ENCODE results near the gene SORCS2.

The SORCS2 gene

DNA sequence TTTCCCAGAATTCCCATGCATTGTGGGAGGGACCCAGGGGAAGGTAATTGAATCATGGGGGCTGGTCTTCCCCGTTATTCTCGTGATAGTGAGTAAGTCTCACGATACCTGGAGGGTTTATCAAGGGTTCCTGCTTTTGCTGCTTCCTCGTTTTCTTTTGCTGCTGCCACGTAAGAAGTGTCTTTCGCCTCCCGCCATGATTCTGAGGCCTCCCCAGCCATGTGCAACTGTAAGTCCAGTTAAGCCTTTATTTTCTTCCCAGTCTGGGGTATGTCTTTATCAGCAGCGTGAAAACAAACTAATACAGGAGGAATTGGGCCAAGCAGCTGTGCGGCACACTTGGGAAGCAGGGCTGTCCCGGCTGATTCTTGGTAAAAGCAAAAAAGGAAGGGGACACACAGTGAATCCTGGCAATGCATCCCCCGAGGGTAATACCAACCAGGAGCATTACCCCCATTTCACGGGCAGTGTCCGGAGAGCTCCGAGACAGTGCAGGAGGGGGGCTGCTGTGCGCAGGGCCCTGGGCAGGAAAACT, 561.7 kb downstream of the SORCS2 start:
- TF ChIP-seq GATA2 (IDR thresholded peaks at IDR 0.05; ENCODE audit: low read depth, low read length) (no peak), GATA3 (IDR thresholded peaks at IDR 0.05; ENCODE audit: low read depth, low read length) (no peak)

DNA sequence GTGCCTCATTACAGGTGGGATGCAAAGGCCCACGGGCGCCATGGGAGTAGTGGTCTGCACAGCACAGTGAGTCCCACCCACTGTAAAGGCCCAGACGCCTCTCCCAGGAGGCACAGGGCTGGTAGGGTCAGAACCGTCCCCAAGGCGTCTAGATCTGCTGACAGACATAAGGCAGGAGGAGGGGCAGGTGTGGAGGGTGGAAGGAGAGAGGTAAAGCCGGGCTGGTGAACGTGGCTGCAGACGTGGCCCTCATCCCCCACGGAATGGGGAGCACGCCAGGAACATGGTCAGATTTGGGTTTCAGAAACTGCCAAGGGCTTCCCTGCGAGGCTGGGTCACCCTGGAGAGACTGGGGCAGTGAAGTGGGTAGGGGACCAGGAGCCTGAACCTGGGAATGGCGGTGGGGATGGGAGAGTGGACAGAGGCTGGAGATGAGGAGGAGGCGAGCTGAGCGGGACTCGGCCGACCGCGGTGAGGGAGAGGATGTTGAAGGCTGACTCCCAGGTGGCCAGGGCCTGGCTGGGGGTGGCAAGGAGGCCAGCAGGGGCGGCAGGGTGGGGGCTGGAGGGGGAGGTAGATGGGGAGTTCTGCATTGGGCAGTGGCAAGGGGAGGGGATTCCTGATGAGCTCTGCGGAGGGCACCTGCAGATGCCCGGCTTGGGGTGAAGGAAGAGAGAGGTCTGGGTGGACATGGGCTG, 562.4 kb downstream of the SORCS2 start:
- TF ChIP-seq GATA2 (IDR thresholded peaks at IDR 0.05; ENCODE audit: low read depth, low read length): no peak
- no peak for TF ChIP-seq GATA3 (IDR thresholded peaks at IDR 0.05; ENCODE audit: low read depth, low read length)

- TF ChIP-seq GATA2 (IDR thresholded peaks at IDR 0.05; ENCODE audit: low read depth, low read length): no peak
- no peak for TF ChIP-seq GATA3 (IDR thresholded peaks at IDR 0.05; ENCODE audit: low read depth, low read length)
Observed at GRCh38 chr4:7755561-7755960, 563.2 kb downstream of the SORCS2 start.

- TF ChIP-seq GATA3 (IDR thresholded peaks at IDR 0.05; ENCODE audit: low read depth, low read length): no peak
- TF ChIP-seq GATA2 (IDR thresholded peaks at IDR 0.05; ENCODE audit: low read depth, low read length): no peak
Observed at GRCh38 chr4:7756071-7756470, 563.7 kb downstream of the SORCS2 start.

DNA sequence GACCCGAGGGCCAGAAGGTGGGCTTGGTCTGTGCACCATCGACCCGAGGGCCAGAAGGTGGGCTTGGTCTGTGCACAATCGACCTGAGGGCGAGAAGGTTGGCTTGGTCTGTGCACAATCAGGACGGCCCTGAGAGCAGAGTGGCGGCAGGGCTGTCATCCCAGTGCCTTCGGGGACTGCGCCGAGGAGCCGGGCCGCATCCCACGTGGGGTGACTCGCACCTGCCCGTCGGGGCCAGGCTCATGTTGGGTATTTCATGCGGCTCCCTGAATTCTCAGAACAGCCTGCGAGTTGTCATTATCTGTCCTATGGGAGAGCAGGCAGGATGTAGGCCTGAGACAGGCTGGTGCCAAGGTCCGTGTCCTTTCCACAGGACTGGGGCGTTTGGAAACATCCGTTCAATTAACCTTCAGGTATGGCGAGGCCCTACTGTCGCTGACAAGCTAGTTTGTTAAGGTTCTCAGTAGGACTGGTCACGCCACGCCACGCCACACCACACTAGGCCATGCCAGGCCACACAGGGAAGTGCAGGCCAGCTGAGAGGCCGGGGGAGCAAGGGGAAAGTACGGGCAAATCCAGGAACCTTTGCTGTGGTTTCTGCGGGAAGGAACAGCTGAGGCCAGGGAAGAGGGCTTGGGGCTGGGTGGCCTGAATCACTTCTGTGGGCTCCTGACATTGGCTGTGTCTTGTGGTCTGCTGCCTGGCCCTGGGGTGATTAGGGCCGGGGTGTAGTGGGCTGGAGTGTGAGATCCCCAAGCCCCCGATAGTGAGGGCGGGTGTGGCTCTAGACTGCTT, 564.4 kb downstream of the SORCS2 start:
- no peak for TF ChIP-seq GATA3 (IDR thresholded peaks at IDR 0.05; ENCODE audit: low read depth, low read length)
- TF ChIP-seq GATA2 (IDR thresholded peaks at IDR 0.05; ENCODE audit: low read depth, low read length): no peak

GRCh38 chr4:7757501-7758471, 565.4 kb downstream of the SORCS2 start:
- no peak for TF ChIP-seq GATA2 (IDR thresholded peaks at IDR 0.05; ENCODE audit: low read depth, low read length)
- no peak for TF ChIP-seq GATA3 (IDR thresholded peaks at IDR 0.05; ENCODE audit: low read depth, low read length)

DNA sequence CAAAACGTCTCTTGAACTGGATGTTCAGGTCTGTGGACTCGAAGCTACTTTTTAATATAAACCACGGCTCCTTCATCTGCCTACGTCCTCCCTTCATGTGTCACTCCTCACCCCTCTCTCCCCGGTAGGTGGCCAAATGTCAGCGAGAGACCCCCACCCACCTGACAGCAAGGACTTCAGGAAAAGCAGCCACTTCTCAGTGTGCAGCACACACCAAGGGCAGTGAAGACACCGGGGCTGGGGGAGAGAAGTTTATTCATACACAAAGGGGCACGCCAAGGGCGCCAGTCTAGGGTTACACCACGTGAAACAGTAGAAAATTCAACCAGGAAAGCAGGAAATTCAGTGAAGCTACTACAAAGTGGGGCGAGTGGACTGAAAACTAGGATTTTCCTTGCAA, 566.1 kb downstream of the SORCS2 start:
- TF ChIP-seq GATA2 (IDR thresholded peaks at IDR 0.05; ENCODE audit: low read depth, low read length) (no peak), GATA3 (IDR thresholded peaks at IDR 0.05; ENCODE audit: low read depth, low read length) (no peak)

DNA sequence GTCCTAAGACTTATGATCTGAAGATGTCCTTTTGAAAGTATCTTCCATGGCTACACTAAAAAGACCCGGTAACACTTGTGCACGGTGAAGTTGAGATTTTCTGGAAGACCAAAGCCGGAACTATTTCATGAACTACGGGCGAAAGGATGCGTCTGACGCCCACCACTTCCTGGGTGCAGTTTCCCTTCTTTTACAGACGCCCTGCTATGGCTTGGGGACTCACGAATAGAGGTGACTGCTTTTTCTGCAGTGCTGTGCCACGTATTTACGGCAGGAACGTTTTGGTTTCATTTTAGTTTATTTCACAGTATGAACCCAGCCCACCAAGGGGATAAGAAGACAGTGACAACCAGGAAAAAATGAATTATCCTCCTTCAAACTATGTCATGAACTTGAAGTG, 566.9 kb downstream of the SORCS2 start:
- TF ChIP-seq GATA2 (IDR thresholded peaks at IDR 0.05; ENCODE audit: low read depth, low read length): no peak
- no peak for TF ChIP-seq GATA3 (IDR thresholded peaks at IDR 0.05; ENCODE audit: low read depth, low read length)

DNA sequence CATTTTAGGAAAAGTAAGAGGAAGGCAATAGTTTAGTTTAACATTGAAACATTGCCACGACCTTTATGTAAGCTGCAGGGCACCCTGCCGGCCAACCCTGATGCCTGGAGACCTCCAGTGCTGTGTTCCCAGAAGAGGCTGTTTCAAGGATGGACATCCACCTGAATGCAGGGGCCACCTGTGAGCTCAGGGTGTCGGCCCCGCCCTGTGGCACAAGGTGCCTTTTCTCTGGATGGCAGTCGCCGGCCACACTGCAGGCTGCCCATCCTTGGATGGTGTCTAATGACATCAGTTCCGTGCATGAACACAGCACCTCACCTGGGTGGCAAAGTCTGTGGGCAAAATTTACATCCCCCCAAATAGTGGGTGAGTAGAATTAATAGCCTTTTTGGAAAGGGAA, 567.3 kb downstream of the SORCS2 start:
- TF ChIP-seq GATA2 (IDR thresholded peaks at IDR 0.05; ENCODE audit: low read depth, low read length): no peak
- TF ChIP-seq GATA3 (IDR thresholded peaks at IDR 0.05; ENCODE audit: low read depth, low read length): no peak

DNA sequence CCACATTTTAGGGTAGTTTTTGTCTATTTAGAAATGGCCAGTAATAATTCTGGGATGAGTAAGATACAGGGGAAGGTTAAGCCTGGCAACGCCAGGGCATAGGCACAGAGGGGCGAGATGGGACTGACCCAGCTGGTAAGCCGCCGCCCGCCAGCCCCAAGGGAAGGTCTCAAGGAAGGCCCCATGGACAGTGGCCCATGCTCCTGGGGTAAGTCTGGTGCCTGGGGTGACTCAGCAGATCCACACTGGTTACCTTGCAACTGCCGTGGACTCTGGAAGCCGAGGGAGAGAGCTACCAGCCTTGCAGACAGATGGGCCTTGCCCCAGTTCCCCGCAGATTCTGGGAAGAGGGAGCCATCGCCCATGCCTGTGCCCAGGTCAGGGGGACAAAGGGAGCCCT, 567.9 kb downstream of the SORCS2 start:
- TF ChIP-seq GATA2 (IDR thresholded peaks at IDR 0.05; ENCODE audit: low read depth, low read length): no peak
- TF ChIP-seq GATA3 (IDR thresholded peaks at IDR 0.05; ENCODE audit: low read depth, low read length): no peak

- no peak for TF ChIP-seq GATA3 (IDR thresholded peaks at IDR 0.05; ENCODE audit: low read depth, low read length)
- TF ChIP-seq GATA2 (IDR thresholded peaks at IDR 0.05; ENCODE audit: low read depth, low read length): no peak
Observed at GRCh38 chr4:7760706-7761105, 568.4 kb downstream of the SORCS2 start.

DNA sequence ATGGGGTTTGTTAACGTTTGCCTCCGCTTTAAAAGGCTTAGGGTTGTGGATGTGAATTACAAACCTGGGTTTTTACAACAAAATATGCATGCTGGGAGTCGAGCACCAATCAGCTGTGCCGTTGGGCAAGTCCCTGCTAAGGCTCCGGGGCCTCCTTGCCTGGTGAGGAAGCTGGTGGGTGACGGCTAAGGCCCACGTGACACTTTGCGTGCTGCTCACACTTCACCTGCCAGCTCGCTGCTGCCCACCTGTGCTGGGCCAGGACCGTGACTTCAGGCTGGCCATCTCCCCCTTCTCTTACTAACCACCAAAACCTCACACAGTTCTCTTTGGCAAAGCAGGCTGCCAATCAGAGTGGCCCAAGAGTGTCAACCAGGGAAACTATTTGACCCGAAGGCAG, 569.0 kb downstream of the SORCS2 start:
- TF ChIP-seq GATA3 (IDR thresholded peaks at IDR 0.05; ENCODE audit: low read depth, low read length) (no peak), GATA2 (IDR thresholded peaks at IDR 0.05; ENCODE audit: low read depth, low read length) (no peak)

GRCh38 chr4:7761720-7762119, 569.4 kb downstream of the SORCS2 start:
- no peak for TF ChIP-seq GATA2 (IDR thresholded peaks at IDR 0.05; ENCODE audit: low read depth, low read length)
- TF ChIP-seq GATA3 (IDR thresholded peaks at IDR 0.05; ENCODE audit: low read depth, low read length): no peak

Measured in SH-SY5Y (cell line).